Muscle layer of duodenum (tissue), 2 donors: ENCODE data around the gene PPP1R18.

Experiments used
- H3K27ac ChIP-seq: one replicate; pipeline ENCODE4 v1.7.0; 2013; ENCODE audit warnings: mild to moderate bottlenecking, low read length
- H3K27me3 ChIP-seq: one replicate; pipeline ENCODE4 v1.7.0; 2013; ENCODE audit warnings: low read depth, mild to moderate bottlenecking, control low read depth, low read length
- H3K36me3 ChIP-seq, 2 donors: one replicate each; pipeline ENCODE4 v1.7.0; 2013; ENCODE audit warnings: low read length in 2 of 2, control low read depth in 1 of 2, mild to moderate bottlenecking in 1 of 2; ENCODE audit not compliant: insufficient read depth in 2 of 2, control insufficient read depth in 1 of 2
- H3K4me1 ChIP-seq, 2 donors: one replicate each; pipeline ENCODE4 v1.7.0; 2013; ENCODE audit warnings: low read length in 2 of 2, mild to moderate bottlenecking in 2 of 2, control low read depth in 1 of 2, moderate library complexity in 1 of 2; ENCODE audit not compliant: insufficient read depth in 2 of 2, control insufficient read depth in 1 of 2
- H3K4me3 ChIP-seq, 2 donors: one replicate each; pipeline ENCODE4 v1.7.0; 2013; ENCODE audit warnings: low read length in 2 of 2, low read depth in 1 of 2, mild to moderate bottlenecking in 1 of 2
- H3K9me3 ChIP-seq, 2 donors: one replicate each; pipeline ENCODE4 v1.7.0; 2013; ENCODE audit warnings: low read length in 2 of 2, control low read depth in 1 of 2, mild to moderate bottlenecking in 1 of 2; ENCODE audit not compliant: control insufficient read depth in 1 of 2
- donor health status: healthy.

Gene PPP1R18

GRCh38 chr6:30686009-30686907, at the start of gene PPP1R18:
Gene PPP1R18 (minus strand): TSS chr6:30686645. CDS start chr6:30686018, 627 bp downstream.
- Histone ChIP-seq H3K4me1 (peaks cover 24 to 39% of the 10 kb centered on the region in 2 donors), H3K4me3 (peak within 1 kb of the TSS; percentile 88 to 97), H3K9me3 (no peaks in the 10 kb centered on the region), H3K27me3 (no peaks in the 10 kb centered on the region), H3K36me3 (peaks cover 0 to 6% of the 10 kb centered on the region in 2 donors), H3K27ac (peak within 1 kb of the TSS; percentile 97)

- no peaks in the 10 kb centered on the region for H3K9me3 ChIP-seq
- H3K4me3 ChIP-seq = no peak overlapping the region
- peaks cover 0 to 21% of the 10 kb centered on the region in 2 donors for H3K4me1 ChIP-seq
- H3K36me3 ChIP-seq = peaks cover 35 to 81% of the 10 kb centered on the region in 2 donors
- H3K27ac ChIP-seq = no peak overlapping the region
- no peaks in the 10 kb centered on the region for H3K27me3 ChIP-seq
Observed at GRCh38 chr6:30735668-30736314, 49.3 kb upstream of the PPP1R18 start.

GRCh38 chr6:30732237-30732943, 45.9 kb upstream of the PPP1R18 start:
- Histone ChIP-seq H3K27me3 (no peaks in the 10 kb centered on the region), H3K4me3 (no peak overlapping the region), H3K27ac (no peak overlapping the region), H3K9me3 (no peaks in the 10 kb centered on the region), H3K4me1 (peaks cover 0 to 9% of the 10 kb centered on the region in 2 donors), H3K36me3 (peaks cover 35 to 75% of the 10 kb centered on the region in 2 donors)

- Histone ChIP-seq H3K27ac (no peak overlapping the region), H3K36me3 (peaks cover 45 to 78% of the 10 kb centered on the region in 2 donors), H3K9me3 (no peaks in the 10 kb centered on the region), H3K27me3 (no peaks in the 10 kb centered on the region), H3K4me3 (peak overlapping the region in 1 of 2 donors; percentile 28), H3K4me1 (peaks cover 0 to 11% of the 10 kb centered on the region in 2 donors)
Observed at GRCh38 chr6:30730601-30731435, 44.4 kb upstream of the PPP1R18 start.

- Histone ChIP-seq H3K4me1 (peaks cover 0 to 33% of the 10 kb centered on the region in 2 donors), H3K9me3 (no peaks in the 10 kb centered on the region), H3K36me3 (peaks cover 62 to 75% of the 10 kb centered on the region in 2 donors), H3K4me3 (no peak overlapping the region), H3K27me3 (no peaks in the 10 kb centered on the region), H3K27ac (no peak overlapping the region)
Observed at GRCh38 chr6:30727920-30728553, 41.6 kb upstream of the PPP1R18 start.

- Histone ChIP-seq H3K36me3 (peaks cover 60 to 71% of the 10 kb centered on the region in 2 donors), H3K9me3 (no peaks in the 10 kb centered on the region), H3K4me3 (no peak overlapping the region), H3K4me1 (peaks cover 0 to 45% of the 10 kb centered on the region in 2 donors), H3K27ac (no peak overlapping the region), H3K27me3 (no peaks in the 10 kb centered on the region)
Observed at GRCh38 chr6:30726506-30727413, 40.3 kb upstream of the PPP1R18 start.

- H3K36me3 ChIP-seq = peaks cover 60 to 66% of the 10 kb centered on the region in 2 donors
- no peak overlapping the region for H3K27ac ChIP-seq
- H3K4me3 ChIP-seq = no peak overlapping the region
- H3K9me3 ChIP-seq = no peaks in the 10 kb centered on the region
- no peaks in the 10 kb centered on the region for H3K27me3 ChIP-seq
- H3K4me1 ChIP-seq = peaks cover 0 to 47% of the 10 kb centered on the region in 2 donors
Observed at GRCh38 chr6:30725713-30726505, 39.5 kb upstream of the PPP1R18 start.

- H3K4me1 ChIP-seq = peaks cover 0 to 41% of the 10 kb centered on the region in 2 donors
- no peak overlapping the region for H3K4me3 ChIP-seq
- H3K27me3 ChIP-seq = no peaks in the 10 kb centered on the region
- peaks cover 53 to 58% of the 10 kb centered on the region in 2 donors for H3K36me3 ChIP-seq
- no peak overlapping the region for H3K27ac ChIP-seq
- H3K9me3 ChIP-seq = no peaks in the 10 kb centered on the region
Observed at GRCh38 chr6:30724906-30725667, 38.6 kb upstream of the PPP1R18 start.
